ENCODE results near the gene ZEB2.

Gene ZEB2

GRCh38 chr2:144443837-144444817 lies 75.8 kb downstream of the ZEB2 start:
- H3K4me3 ChIP-seq (replicated peaks; ENCODE audit: low read depth, low read length): no peak overlapping the region
- no peak for TF ChIP-seq CTCF (IDR thresholded peaks at IDR 0.05; ENCODE audit: insufficient read depth, low read length, poor library complexity, severe bottlenecking)
- H3K36me3 ChIP-seq (ENCODE audit: control insufficient read depth, insufficient read depth, low read length): no peaks in the 10 kb centered on the region
- no peak for DNase-seq (ENCODE audit: extremely low read depth, insufficient read length)
- no peaks in the 10 kb centered on the region; the same call in 1 of the 2 replicates for H3K27me3 ChIP-seq (replicated peaks; ENCODE audit: control insufficient read depth, insufficient read depth, low read length)

GRCh38 chr2:144441711-144442141 lies 78.2 kb downstream of the ZEB2 start:
- DNase-seq (ENCODE audit: extremely low read depth, insufficient read length): no peak
- Histone ChIP-seq H3K36me3 (ENCODE audit: control insufficient read depth, insufficient read depth, low read length) (no peaks in the 10 kb centered on the region), H3K4me3 (replicated peaks; ENCODE audit: low read depth, low read length) (no peak overlapping the region), H3K27me3 (replicated peaks; ENCODE audit: control insufficient read depth, insufficient read depth, low read length) (no peaks in the 10 kb centered on the region; the same call in 1 of the 2 replicates)
- no peak for TF ChIP-seq CTCF (IDR thresholded peaks at IDR 0.05; ENCODE audit: insufficient read depth, low read length, poor library complexity, severe bottlenecking)

- H3K36me3 ChIP-seq (ENCODE audit: control insufficient read depth, insufficient read depth, low read length): no peaks in the 10 kb centered on the region
- no peaks in the 10 kb centered on the region; the same call in 1 of the 2 replicates for H3K27me3 ChIP-seq (replicated peaks; ENCODE audit: control insufficient read depth, insufficient read depth, low read length)
- no peak for DNase-seq (ENCODE audit: extremely low read depth, insufficient read length)
- no peak overlapping the region for H3K4me3 ChIP-seq (replicated peaks; ENCODE audit: low read depth, low read length)
- no peak for TF ChIP-seq CTCF (IDR thresholded peaks at IDR 0.05; ENCODE audit: insufficient read depth, low read length, poor library complexity, severe bottlenecking)
Measured at GRCh38 chr2:144439993-144440392, 79.9 kb downstream of the ZEB2 start.

GRCh38 chr2:144438801-144439631 lies 80.9 kb downstream of the ZEB2 start:
- H3K4me3 ChIP-seq (replicated peaks; ENCODE audit: low read depth, low read length): no peak overlapping the region
- no peaks in the 10 kb centered on the region for H3K36me3 ChIP-seq (ENCODE audit: control insufficient read depth, insufficient read depth, low read length)
- H3K27me3 ChIP-seq (replicated peaks; ENCODE audit: control insufficient read depth, insufficient read depth, low read length): no peaks in the 10 kb centered on the region; the same call in 1 of the 2 replicates
- TF ChIP-seq CTCF (IDR thresholded peaks at IDR 0.05; ENCODE audit: insufficient read depth, low read length, poor library complexity, severe bottlenecking): no peak
- DNase-seq (ENCODE audit: extremely low read depth, insufficient read length): no peak

GRCh38 chr2:144437636-144438035 lies 82.3 kb downstream of the ZEB2 start:
- Histone ChIP-seq H3K4me3 (replicated peaks; ENCODE audit: low read depth, low read length) (no peak overlapping the region), H3K36me3 (ENCODE audit: control insufficient read depth, insufficient read depth, low read length) (no peaks in the 10 kb centered on the region), H3K27me3 (replicated peaks; ENCODE audit: control insufficient read depth, insufficient read depth, low read length) (no peaks in the 10 kb centered on the region; the same call in 1 of the 2 replicates)
- DNase-seq (ENCODE audit: extremely low read depth, insufficient read length): no peak
- TF ChIP-seq CTCF (IDR thresholded peaks at IDR 0.05; ENCODE audit: insufficient read depth, low read length, poor library complexity, severe bottlenecking): no peak
